ENCODE data around the gene TRMT1.
"Not testable (repeated sequence)": the region's sequence is repeated elsewhere in the genome, so short reads cannot be mapped to it uniquely, and the experiment has no call there.

DNA sequence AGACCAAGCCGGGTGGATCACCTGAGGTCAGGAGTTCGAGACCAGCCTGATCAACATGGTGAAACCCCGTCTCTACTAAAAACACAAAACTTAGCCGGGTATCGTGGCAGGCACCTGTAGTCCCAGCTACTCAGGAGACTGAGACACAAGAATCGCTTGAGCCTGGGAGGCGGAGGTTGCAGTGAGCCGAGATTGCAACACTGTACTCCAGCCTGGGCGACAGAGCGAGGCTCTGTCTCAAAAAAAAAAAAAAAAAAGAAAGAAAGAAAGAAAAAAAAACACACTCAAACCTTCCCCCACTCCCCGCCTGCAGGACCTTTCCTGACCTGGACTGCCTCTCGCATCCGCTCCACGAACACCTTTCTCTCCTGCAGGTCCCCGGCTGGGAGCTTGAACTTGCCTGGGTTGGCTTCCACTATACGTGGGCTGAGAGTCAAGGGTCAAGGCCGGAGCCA lies 32.7 kb upstream of the TRMT1 start:
- not testable (repeated sequence) for TF ChIP-seq ZNF317 (CRISPR knock-in tag; IDR thresholded peaks at IDR 0.05; ENCODE audit: borderline replicate concordance, low read depth); KAT7 (CRISPR knock-in tag; IDR thresholded peaks at IDR 0.05; ENCODE audit: borderline replicate concordance)
- TF ChIP-seq, protein P1, sequence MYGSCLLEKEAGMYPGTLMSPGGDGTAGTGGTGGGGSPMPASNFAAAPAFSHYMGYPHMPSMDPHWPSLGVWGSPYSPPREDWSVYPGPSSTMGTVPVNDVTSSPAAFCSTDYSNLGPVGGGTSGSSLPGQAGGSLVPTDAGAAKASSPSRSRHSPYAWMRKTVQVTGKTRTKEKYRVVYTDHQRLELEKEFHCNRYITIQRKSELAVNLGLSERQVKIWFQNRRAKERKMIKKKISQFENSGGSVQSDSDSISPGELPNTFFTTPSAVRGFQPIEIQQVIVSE (CRISPR knock-in tag; IDR thresholded peaks at IDR 0.05; ENCODE audit: borderline replicate concordance): not testable (repeated sequence)
- TF ChIP-seq, protein P2, sequence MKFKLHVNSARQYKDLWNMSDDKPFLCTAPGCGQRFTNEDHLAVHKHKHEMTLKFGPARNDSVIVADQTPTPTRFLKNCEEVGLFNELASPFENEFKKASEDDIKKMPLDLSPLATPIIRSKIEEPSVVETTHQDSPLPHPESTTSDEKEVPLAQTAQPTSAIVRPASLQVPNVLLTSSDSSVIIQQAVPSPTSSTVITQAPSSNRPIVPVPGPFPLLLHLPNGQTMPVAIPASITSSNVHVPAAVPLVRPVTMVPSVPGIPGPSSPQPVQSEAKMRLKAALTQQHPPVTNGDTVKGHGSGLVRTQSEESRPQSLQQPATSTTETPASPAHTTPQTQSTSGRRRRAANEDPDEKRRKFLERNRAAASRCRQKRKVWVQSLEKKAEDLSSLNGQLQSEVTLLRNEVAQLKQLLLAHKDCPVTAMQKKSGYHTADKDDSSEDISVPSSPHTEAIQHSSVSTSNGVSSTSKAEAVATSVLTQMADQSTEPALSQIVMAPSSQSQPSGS (CRISPR knock-in tag; IDR thresholded peaks at IDR 0.05; ENCODE audit: borderline replicate concordance, low read depth): not testable (repeated sequence)
- TF ChIP-seq, protein P3, sequence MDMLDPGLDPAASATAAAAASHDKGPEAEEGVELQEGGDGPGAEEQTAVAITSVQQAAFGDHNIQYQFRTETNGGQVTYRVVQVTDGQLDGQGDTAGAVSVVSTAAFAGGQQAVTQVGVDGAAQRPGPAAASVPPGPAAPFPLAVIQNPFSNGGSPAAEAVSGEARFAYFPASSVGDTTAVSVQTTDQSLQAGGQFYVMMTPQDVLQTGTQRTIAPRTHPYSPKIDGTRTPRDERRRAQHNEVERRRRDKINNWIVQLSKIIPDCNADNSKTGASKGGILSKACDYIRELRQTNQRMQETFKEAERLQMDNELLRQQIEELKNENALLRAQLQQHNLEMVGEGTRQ (CRISPR knock-in tag; IDR thresholded peaks at IDR 0.05): not testable (repeated sequence)
- TF ChIP-seq, protein P4, sequence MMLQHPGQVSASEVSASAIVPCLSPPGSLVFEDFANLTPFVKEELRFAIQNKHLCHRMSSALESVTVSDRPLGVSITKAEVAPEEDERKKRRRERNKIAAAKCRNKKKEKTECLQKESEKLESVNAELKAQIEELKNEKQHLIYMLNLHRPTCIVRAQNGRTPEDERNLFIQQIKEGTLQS (CRISPR knock-in tag; conservative IDR thresholded peaks at IDR 0.05): not testable (repeated sequence)

All from WTC11 (cell line).